GM06990 (cell line): ENCODE data around the gene DUSP2.

Source experiments
- DNase-seq: peaks from one replicate; pipeline ENCODE4 v3.0.0-alpha.2; 2011; ENCODE audit not compliant: insufficient read length; ENCODE audit errors: extremely low read depth
- H3K27me3 ChIP-seq: replicated peaks from 2 replicates; pipeline ENCODE4 v1.6.0; 2011; ENCODE audit warnings: low read length; ENCODE audit not compliant: control insufficient read depth, insufficient read depth
- H3K36me3 ChIP-seq: 2 replicates; pipeline ENCODE4 v1.5.1; 2011; ENCODE audit warnings: low read length; ENCODE audit not compliant: control insufficient read depth, insufficient read depth
- H3K4me3 ChIP-seq: replicated peaks from 2 replicates; pipeline ENCODE4 v1.5.1; 2011; ENCODE audit warnings: low read depth, mild to moderate bottlenecking, control low read depth, low read length
- TF ChIP-seq, protein P1 (sequence below): IDR thresholded peaks from 2 replicates; pipeline ENCODE4 v1.5.1; 2011; ENCODE audit warnings: low read length, control low read depth, mild to moderate bottlenecking, inconsistent platforms; ENCODE audit not compliant: insufficient read depth, poor library complexity, severe bottlenecking

DUSP2 gene

GRCh38 chr2:96124406-96125265, 20.6 kb downstream of the DUSP2 start:
- no peak overlapping the region for H3K4me3 ChIP-seq
- TF ChIP-seq, protein P1, sequence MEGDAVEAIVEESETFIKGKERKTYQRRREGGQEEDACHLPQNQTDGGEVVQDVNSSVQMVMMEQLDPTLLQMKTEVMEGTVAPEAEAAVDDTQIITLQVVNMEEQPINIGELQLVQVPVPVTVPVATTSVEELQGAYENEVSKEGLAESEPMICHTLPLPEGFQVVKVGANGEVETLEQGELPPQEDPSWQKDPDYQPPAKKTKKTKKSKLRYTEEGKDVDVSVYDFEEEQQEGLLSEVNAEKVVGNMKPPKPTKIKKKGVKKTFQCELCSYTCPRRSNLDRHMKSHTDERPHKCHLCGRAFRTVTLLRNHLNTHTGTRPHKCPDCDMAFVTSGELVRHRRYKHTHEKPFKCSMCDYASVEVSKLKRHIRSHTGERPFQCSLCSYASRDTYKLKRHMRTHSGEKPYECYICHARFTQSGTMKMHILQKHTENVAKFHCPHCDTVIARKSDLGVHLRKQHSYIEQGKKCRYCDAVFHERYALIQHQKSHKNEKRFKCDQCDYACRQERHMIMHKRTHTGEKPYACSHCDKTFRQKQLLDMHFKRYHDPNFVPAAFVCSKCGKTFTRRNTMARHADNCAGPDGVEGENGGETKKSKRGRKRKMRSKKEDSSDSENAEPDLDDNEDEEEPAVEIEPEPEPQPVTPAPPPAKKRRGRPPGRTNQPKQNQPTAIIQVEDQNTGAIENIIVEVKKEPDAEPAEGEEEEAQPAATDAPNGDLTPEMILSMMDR: no peak
- DNase-seq: no peak
- no peaks in the 10 kb centered on the region for H3K36me3 ChIP-seq
- H3K27me3 ChIP-seq: peaks cover 4% of the 10 kb centered on the region; the same call in 1 of the 2 replicates

DNA sequence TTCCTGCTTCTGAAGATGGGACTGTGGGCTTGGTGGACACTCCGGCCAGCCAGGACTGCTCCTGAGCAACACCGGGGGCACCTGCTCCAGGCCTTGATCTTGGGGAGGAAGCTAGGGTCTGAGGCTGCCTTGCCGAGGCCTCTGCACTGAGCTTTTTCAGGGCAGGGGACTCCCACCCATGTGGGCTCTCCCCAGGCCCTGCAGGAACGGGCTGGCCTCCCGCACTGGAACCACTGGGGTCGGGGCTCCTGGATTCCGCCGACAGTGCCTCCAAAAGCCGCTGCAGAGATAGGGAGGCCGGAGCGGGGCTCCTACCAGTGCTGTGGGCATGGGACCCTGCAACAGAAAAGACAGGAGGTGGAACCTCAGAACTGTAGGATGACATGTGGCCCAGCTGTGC, 21.3 kb downstream of the DUSP2 start:
- Histone ChIP-seq H3K27me3 (peaks cover 4% of the 10 kb centered on the region; the same call in 1 of the 2 replicates), H3K4me3 (no peak overlapping the region), H3K36me3 (no peaks in the 10 kb centered on the region)
- TF ChIP-seq, protein P1: no peak
- DNase-seq: no peak

GRCh38 chr2:96123290-96123689, 21.9 kb downstream of the DUSP2 start:
- no peak for DNase-seq
- Histone ChIP-seq H3K36me3 (no peaks in the 10 kb centered on the region), H3K27me3 (peaks cover 4% of the 10 kb centered on the region; the same call in 1 of the 2 replicates), H3K4me3 (no peak overlapping the region)
- TF ChIP-seq, protein P1: no peak

DNA sequence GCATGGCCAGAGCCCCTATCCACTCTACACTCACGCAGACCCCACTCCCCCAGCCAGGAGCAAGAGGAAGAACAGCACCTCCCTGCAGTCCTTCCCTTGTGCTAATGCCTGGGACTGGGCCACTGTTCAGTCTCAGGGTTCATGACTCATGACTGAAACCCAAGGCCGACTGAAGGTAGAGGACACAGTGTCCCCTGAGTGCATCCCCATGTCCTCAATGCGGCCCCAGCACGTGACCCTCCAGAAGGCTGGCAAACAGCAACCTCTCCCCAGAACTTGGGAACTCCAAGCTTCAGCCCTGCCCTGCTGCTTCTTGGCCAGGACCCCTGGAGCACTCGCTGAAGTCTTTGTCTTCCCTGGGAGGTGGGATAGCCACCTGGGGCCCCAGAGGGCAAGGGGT, 22.8 kb downstream of the DUSP2 start:
- DNase-seq: no peak
- Histone ChIP-seq H3K4me3 (no peak overlapping the region), H3K36me3 (no peaks in the 10 kb centered on the region), H3K27me3 (peaks cover 4% of the 10 kb centered on the region; the same call in 1 of the 2 replicates)
- TF ChIP-seq, protein P1: no peak

GRCh38 chr2:96121414-96121813, 23.8 kb downstream of the DUSP2 start:
- Histone ChIP-seq H3K4me3 (no peak overlapping the region), H3K36me3 (no peaks in the 10 kb centered on the region), H3K27me3 (peaks cover 4% of the 10 kb centered on the region; the same call in 1 of the 2 replicates)
- DNase-seq: no peak
- TF ChIP-seq, protein P1: no peak
